Measurements from ENCODE around the gene CCDC159. TPM values are rescaled to one million over a fixed set of nuclear protein-coding genes. Genes with fewer than 3 reads are reported as not detected.

Gene CCDC159, protein sequence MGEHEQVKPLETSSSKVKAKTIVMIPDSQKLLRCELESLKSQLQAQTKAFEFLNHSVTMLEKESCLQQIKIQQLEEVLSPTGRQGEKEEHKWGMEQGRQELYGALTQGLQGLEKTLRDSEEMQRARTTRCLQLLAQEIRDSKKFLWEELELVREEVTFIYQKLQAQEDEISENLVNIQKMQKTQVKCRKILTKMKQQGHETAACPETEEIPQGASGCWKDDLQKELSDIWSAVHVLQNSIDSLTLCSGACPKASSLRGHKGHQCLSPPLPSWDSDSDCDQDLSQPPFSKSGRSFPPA
- total RNA-seq = 4.4 and 10.4 TPM in 2 replicates

DNA sequence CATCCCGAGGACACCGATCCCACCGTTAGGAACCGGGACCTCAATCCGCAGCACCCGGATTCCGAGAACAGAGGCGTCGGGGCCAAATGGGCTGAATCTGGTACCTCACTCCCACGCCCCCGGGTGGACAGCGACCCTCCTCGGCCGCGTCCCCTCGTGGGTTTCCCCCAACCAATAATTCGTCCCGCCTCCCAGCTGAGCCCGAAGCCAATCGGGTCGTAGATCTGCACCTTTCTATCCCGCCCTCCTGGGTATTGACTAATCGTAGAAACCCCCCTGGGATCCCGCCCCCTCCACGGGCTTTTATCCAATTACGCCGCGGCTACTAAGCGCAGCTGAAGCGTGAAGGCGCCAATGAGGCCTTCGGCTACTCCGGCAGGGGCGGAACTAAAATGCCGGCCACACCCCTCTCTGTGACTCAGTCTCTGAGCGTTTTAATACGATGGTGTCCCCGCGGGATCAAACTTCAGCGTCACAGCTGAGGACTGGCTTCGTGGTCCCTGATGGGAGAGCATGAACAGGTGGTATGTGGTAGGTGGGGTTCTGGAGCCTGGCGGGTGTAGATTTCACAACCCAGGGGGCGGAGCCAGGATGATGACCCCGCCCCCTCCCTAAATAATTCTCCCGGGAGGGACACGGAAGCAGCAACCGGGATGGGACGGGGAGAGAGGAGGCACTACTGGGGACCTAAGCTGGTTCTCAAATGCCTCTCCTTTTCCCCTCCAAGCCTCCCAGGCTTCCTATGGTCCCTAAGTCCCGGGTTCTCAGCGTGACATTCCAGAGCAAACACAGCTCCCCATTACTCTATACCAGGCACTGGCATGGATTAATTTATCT is at the start of gene CCDC159, which contains the start of gene TMEM205:
Gene CCDC159 (plus strand): TSS at position 416 of the 837 bp plus-strand sequence. CDS start 88 bp downstream, at position 504.
Gene TMEM205 (minus strand): TSS at position 165 of the 837 bp plus-strand sequence. CDS start 649 bp downstream, outside the sequence.

DNA sequence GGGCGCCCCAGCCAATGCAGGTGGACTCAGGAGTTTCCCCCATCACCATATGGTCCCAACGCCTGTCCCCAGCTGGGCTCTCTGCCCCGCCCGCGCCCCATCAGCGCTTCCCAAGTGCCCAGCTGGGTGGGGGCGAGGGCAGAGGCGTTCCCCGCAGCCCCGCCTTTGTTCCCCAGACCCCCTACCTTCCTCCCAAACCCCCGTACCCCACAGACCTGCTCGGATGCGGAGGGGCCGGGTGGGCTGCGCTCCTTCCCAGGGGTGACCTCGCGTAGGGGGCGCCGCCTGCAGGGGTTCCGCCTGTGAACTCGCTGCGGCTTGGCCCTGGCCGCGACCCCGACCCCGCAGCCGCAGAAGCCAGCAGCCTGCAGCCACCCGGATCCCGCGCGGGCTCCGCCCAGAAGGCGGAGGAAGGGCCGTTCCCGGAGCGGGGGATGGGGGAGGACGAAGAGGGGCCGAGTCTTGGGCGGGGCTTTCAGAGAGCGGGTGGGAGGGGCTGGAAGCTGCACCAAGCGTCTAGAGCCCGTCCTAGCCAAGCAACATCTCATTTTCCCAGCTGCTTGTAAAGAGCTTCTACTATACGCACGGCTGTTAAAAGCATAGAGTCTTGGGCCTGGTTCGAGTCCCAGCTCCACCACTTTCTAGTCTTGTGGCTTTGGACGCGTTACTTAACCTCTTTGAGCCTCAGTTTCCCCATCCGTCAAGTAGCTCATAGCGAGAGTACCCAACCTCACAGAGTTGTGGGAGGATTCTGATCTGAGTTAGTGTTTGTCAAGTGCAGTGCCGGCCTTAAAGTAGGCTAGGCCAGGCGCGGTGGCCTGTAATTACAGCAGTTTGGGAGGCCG is 6.8 kb upstream of the CCDC159 start, which contains the start of gene RAB3D:
Gene RAB3D (minus strand): TSS at position 404 of the 845 bp plus-strand sequence. CDS start 2,258 bp downstream, outside the sequence.

DNA sequence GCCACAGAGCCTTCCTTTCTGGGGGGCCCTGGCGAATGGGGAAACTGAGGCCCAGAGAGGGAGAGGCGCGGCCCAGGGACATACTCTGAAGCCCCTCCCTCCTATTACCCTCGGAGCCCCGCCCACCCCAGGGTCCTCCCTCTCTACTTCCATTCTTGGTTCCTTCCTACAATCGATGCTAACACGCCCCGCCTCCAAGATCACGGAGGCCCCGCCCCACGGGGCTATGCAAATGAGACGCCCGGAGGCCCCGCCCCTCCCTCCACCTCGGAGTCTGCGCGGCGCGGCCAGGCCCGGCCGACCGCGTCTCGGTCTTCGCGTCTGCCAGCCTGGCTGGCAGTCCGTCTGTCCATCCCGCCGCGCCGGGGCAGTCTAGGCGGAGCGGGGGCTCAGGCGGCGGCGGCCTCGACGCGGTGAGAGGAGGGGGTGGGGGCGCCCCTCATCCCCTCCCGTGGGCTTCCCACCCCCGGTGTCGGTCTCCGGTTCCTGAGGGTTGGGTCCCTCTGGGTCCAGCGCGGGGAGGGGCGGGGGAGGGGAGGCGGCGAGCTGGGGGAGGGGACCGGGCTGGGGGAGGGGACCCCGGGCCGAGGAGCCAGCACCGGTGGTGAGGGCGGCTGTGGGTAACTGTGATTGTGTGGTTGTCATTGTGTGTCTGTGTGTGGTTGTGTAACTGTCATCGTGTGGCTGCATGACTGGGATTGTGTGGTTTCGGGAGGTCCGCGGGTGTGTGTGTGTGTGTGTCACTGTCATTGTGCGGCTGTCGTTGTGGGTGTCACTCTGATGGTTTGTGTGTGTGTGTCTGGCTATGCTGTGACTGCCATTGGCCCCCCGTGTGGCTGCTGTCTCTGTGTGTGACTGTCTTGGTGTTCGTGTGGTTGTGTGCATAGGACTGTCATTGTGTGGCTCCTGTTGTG is 9.1 kb downstream of the CCDC159 start, which contains the start of gene PLPPR2:
Gene PLPPR2 (plus strand): TSS at position 273 of the 914 bp plus-strand sequence. CDS start 2,242 bp downstream, outside the sequence.

DNA sequence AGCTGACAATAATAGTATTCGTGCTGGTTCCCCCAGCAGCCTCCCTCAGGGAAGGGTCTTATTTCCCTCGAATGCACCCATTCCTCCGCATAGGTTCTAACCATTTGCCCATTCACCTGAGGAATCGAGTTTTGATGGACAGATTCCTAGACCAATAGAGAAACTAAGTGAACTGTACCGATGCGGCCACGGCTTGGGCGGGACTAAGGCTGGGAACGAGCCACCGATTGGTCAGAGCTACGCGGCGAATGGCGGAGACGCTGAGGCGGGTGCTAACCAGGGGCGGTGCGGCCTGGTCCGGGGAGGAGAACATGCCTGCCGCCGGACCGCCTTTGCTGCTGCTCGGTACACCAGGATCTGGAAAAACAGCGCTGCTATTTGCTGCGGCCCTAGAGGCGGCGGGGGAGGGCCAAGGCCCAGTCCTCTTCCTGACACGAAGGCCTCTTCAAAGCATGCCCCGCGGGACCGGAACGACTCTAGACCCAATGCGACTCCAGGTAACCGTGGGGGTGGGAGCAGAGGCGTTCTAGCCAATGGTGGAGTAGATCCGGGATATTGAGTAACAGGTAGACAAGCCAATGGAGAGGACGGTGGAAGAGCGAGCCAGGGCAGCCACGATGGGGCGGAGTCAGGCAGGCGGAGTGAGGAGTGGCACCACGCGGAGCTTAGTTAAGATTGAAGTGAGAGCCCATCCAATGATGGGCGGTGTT is 28.3 kb downstream of the CCDC159 start, which contains the start of gene SWSAP1:
Gene SWSAP1 (plus strand): TSS at position 234 of the 710 bp plus-strand sequence. CDS start 15 bp downstream, at position 249.

Other genes with a start within 250 kb of the CCDC159 start
- gene SPC24, start 190.7 kb upstream of the CCDC159 start, total RNA-seq = 3.9 and 16.1 TPM in 2 replicates
- 165 and 167 TPM in 2 replicates for gene KANK2, start 149.0 kb upstream of the CCDC159 start, total RNA-seq
- not detected in 2 replicates for gene ANGPTL8, start 106.9 kb upstream of the CCDC159 start, total RNA-seq
- gene DOCK6, start 84.0 kb upstream of the CCDC159 start, total RNA-seq = 11.0 and 20.7 TPM in 2 replicates
- gene TSPAN16, start 50.4 kb upstream of the CCDC159 start, total RNA-seq = not detected in 2 replicates
- 3.5 and 8.0 TPM in 2 replicates for gene RAB3D, start 6.9 kb upstream of the CCDC159 start, total RNA-seq
- 49.0 and 103 TPM in 2 replicates for gene TMEM205, start 251 bp upstream of the CCDC159 start, total RNA-seq
- 20.5 and 22.4 TPM in 2 replicates for gene PLPPR2, start 8.9 kb downstream of the CCDC159 start, total RNA-seq
- 0.09 and 0.30 TPM in 2 replicates for gene SWSAP1, start 28.1 kb downstream of the CCDC159 start, total RNA-seq
- gene EPOR, start 37.8 kb downstream of the CCDC159 start, total RNA-seq = 4.8 and 7.8 TPM in 2 replicates
- 0.30 TPM in 1 of 2 replicates, not detected in the other for gene RGL3, start 72.8 kb downstream of the CCDC159 start, total RNA-seq
- gene ODAD3, start 88.6 kb downstream of the CCDC159 start, total RNA-seq = 0.30 TPM in 1 of 2 replicates, not detected in the other
- gene PRKCSH, start 89.1 kb downstream of the CCDC159 start, total RNA-seq = 173 and 300 TPM in 2 replicates
- gene ELAVL3, start 134.5 kb downstream of the CCDC159 start, total RNA-seq = not detected in 2 replicates
- gene ZNF653, start 159.3 kb downstream of the CCDC159 start, total RNA-seq = 3.6 and 4.9 TPM in 2 replicates
- 24.9 and 26.1 TPM in 2 replicates for gene ECSIT, start 182.6 kb downstream of the CCDC159 start, total RNA-seq
- 29.5 and 106 TPM in 2 replicates for gene CNN1, start 192.3 kb downstream of the CCDC159 start, total RNA-seq
- gene ELOF1, start 212.7 kb downstream of the CCDC159 start, total RNA-seq = 23.4 and 27.3 TPM in 2 replicates
- gene ACP5, start 231.1 kb downstream of the CCDC159 start, total RNA-seq = 0.59 TPM in 1 of 2 replicates, not detected in the other

All from smooth muscle cell of the umbilical artery (primary cell).